ENCODE data around the gene VWA8. TPM values are rescaled to one million over a fixed set of nuclear protein-coding genes. Genes with fewer than 3 reads are reported as not detected.

VWA8 gene
- 20.3 and 22.9 TPM in 2 replicates for total RNA-seq

GRCh38 chr13:41960637-41961465, at the start of gene VWA8:
Gene VWA8 (minus strand): TSS chr13:41961109. CDS start chr13:41961015, 94 bp downstream.

Other genes starting within 250 kb of the VWA8 start
- 4.7 and 7.1 TPM in 2 replicates for gene DGKH, start 87.5 kb upstream of the VWA8 start, total RNA-seq